GM19193 (cell line): ENCODE measurements around the gene FXYD1.

Experiments
- POLR2A ChIP-seq: IDR thresholded peaks from 4 replicates; pipeline ENCODE4 v1.6.1; 2011; ENCODE audit not compliant: insufficient read depth, insufficient read length; ENCODE audit errors: extremely low read depth

Gene FXYD1

GRCh38 chr19:35132254-35132653, 6.4 kb upstream of the FXYD1 start:
- TF ChIP-seq POLR2A, result no peak

GRCh38 chr19:35133826-35134225, 4.8 kb upstream of the FXYD1 start:
- TF ChIP-seq POLR2A, result no peak

GRCh38 chr19:35134601-35135242, 3.9 kb upstream of the FXYD1 start, which contains the start of gene LGI4:
Gene LGI4, minus strand, starts transcription at chr19:35135059. Its CDS starts 379 bp downstream, at chr19:35134680.
- TF ChIP-seq POLR2A, result no peak

- TF ChIP-seq POLR2A, result no peak
These were observed 3.2 kb upstream of the FXYD1 start for GRCh38 chr19:35135389-35135909.

- TF ChIP-seq POLR2A, result no peak
These were observed 2.4 kb upstream of the FXYD1 start for GRCh38 chr19:35136231-35136630.

- no peak for TF ChIP-seq POLR2A
These were observed 1.5 kb upstream of the FXYD1 start for GRCh38 chr19:35136977-35137702.

GRCh38 chr19:35140207-35140961, 1.8 kb downstream of the FXYD1 start:
- no peak for TF ChIP-seq POLR2A

- no peak for TF ChIP-seq POLR2A
These were observed 2.6 kb downstream of the FXYD1 start for GRCh38 chr19:35140962-35141836.

- no peak for TF ChIP-seq POLR2A
These were observed 3.4 kb downstream of the FXYD1 start for GRCh38 chr19:35141837-35142605.

- TF ChIP-seq POLR2A, result no peak
These were observed 4.1 kb downstream of the FXYD1 start for GRCh38 chr19:35142606-35143230.

- no peak for TF ChIP-seq POLR2A
These were observed 4.6 kb downstream of the FXYD1 start, which contains the start of gene FXYD7 for GRCh38 chr19:35143231-35143715. Gene FXYD7, plus strand, starts transcription at chr19:35143255. Its CDS starts 79 bp downstream, at chr19:35143334.

- no peak for TF ChIP-seq POLR2A
These were observed 5.2 kb downstream of the FXYD1 start for GRCh38 chr19:35143818-35144217.

- TF ChIP-seq POLR2A, result no peak
These were observed 5.6 kb downstream of the FXYD1 start for GRCh38 chr19:35144259-35144599.

- TF ChIP-seq POLR2A, result no peak
These were observed 6.2 kb downstream of the FXYD1 start for GRCh38 chr19:35144600-35145436.
